ENCODE results near the gene HOXD8.

- no peak for TF ChIP-seq CTCF (IDR thresholded peaks at IDR 0.05; ENCODE audit: insufficient read depth, low read depth, low read length)
- TF ChIP-seq EZH2 (IDR thresholded peaks at IDR 0.05; ENCODE audit: insufficient read depth, low read length) = peak; percentile 86
These were observed 12.2 kb upstream of the HOXD8 start for GRCh38 chr2:176117162-176117822.
